ENCODE results near the gene POLR1E.
"Not testable (repeated sequence)": the region's sequence is repeated elsewhere in the genome, so short reads cannot be mapped to it uniquely, and the experiment has no call there.

Gene POLR1E

GRCh38 chr9:37464426-37465248 is 21.1 kb upstream of the POLR1E start:
- Histone ChIP-seq H3K36me3 (ENCODE audit: control insufficient read depth in 1 of 2, insufficient read depth in 2 of 2, low read length in 2 of 2) (no peaks in the 10 kb centered on the region), H3K4me1 (ENCODE audit: control insufficient read depth in 1 of 2, insufficient read depth in 2 of 2, low read length in 2 of 2) (peaks cover 23 to 27% of the 10 kb centered on the region in 2 donors), H3K27me3 (ENCODE audit: control insufficient read depth in 1 of 2, insufficient read depth in 2 of 2, low read length in 2 of 2) (no peaks in the 10 kb centered on the region), H3K4me3 (ENCODE audit: low read depth in 1 of 2, low read length in 2 of 2) (peak overlapping the region; percentile 91 to 95), H3K27ac (ENCODE audit: low read depth, low read length) (peak overlapping the region; percentile 99), H3K9me3 (ENCODE audit: control insufficient read depth in 1 of 2, low read length in 2 of 2) (no peaks in the 10 kb centered on the region), H3K9ac (ENCODE audit: low read depth in 1 of 2, low read length in 2 of 2) (peak overlapping the region; percentile 95 to 98)

GRCh38 chr9:37465249-37466036 is 20.3 kb upstream of the POLR1E start, which contains the start of gene ZBTB5:
TSS of gene ZBTB5 (minus strand) at chr9:37465450. CDS start at chr9:37442551, 22,899 bp downstream.
- peak within 1 kb of the TSS; percentile 99 for H3K27ac ChIP-seq (ENCODE audit: low read depth, low read length)
- no peaks in the 10 kb centered on the region for H3K27me3 ChIP-seq (ENCODE audit: control insufficient read depth in 1 of 2, insufficient read depth in 2 of 2, low read length in 2 of 2)
- no peaks in the 10 kb centered on the region for H3K9me3 ChIP-seq (ENCODE audit: control insufficient read depth in 1 of 2, low read length in 2 of 2)
- peak within 1 kb of the TSS; percentile 95 to 98 for H3K9ac ChIP-seq (ENCODE audit: low read depth in 1 of 2, low read length in 2 of 2)
- H3K4me1 ChIP-seq (ENCODE audit: control insufficient read depth in 1 of 2, insufficient read depth in 2 of 2, low read length in 2 of 2), result peaks cover 23 to 27% of the 10 kb centered on the region in 2 donors
- no peaks in the 10 kb centered on the region for H3K36me3 ChIP-seq (ENCODE audit: control insufficient read depth in 1 of 2, insufficient read depth in 2 of 2, low read length in 2 of 2)
- peak within 1 kb of the TSS; percentile 91 to 95 for H3K4me3 ChIP-seq (ENCODE audit: low read depth in 1 of 2, low read length in 2 of 2)

- H3K9ac ChIP-seq (ENCODE audit: low read depth in 1 of 2, low read length in 2 of 2), result peak overlapping the region; percentile 91 to 98
- peak overlapping the region; percentile 71 to 91 for H3K4me3 ChIP-seq (ENCODE audit: low read depth in 1 of 2, low read length in 2 of 2)
- H3K9me3 ChIP-seq (ENCODE audit: control insufficient read depth in 1 of 2, low read length in 2 of 2), result no peaks in the 10 kb centered on the region
- H3K36me3 ChIP-seq (ENCODE audit: control insufficient read depth in 1 of 2, insufficient read depth in 2 of 2, low read length in 2 of 2), result no peaks in the 10 kb centered on the region
- H3K4me1 ChIP-seq (ENCODE audit: control insufficient read depth in 1 of 2, insufficient read depth in 2 of 2, low read length in 2 of 2), result peaks cover 23 to 27% of the 10 kb centered on the region in 2 donors
- H3K27ac ChIP-seq (ENCODE audit: low read depth, low read length), result peak overlapping the region; percentile 87
- H3K27me3 ChIP-seq (ENCODE audit: control insufficient read depth in 1 of 2, insufficient read depth in 2 of 2, low read length in 2 of 2), result no peaks in the 10 kb centered on the region
These were observed 19.6 kb upstream of the POLR1E start for GRCh38 chr9:37466037-37466709.

GRCh38 chr9:37467530-37467929 is 18.2 kb upstream of the POLR1E start:
- H3K4me3 ChIP-seq (ENCODE audit: low read depth in 1 of 2, low read length in 2 of 2); H3K36me3 ChIP-seq (ENCODE audit: control insufficient read depth in 1 of 2, insufficient read depth in 2 of 2, low read length in 2 of 2); H3K27ac ChIP-seq (ENCODE audit: low read depth, low read length); H3K27me3 ChIP-seq (ENCODE audit: control insufficient read depth in 1 of 2, insufficient read depth in 2 of 2, low read length in 2 of 2); H3K9me3 ChIP-seq (ENCODE audit: control insufficient read depth in 1 of 2, low read length in 2 of 2); H3K9ac ChIP-seq (ENCODE audit: low read depth in 1 of 2, low read length in 2 of 2): not testable (repeated sequence)
- H3K4me1 ChIP-seq (ENCODE audit: control insufficient read depth in 1 of 2, insufficient read depth in 2 of 2, low read length in 2 of 2), result peaks cover 22 to 26% of the 10 kb centered on the region in 2 donors

- H3K27me3 ChIP-seq (ENCODE audit: control insufficient read depth in 1 of 2, insufficient read depth in 2 of 2, low read length in 2 of 2), result no peaks in the 10 kb centered on the region
- no peak overlapping the region for H3K4me3 ChIP-seq (ENCODE audit: low read depth in 1 of 2, low read length in 2 of 2)
- peaks cover 17 to 20% of the 10 kb centered on the region in 2 donors for H3K4me1 ChIP-seq (ENCODE audit: control insufficient read depth in 1 of 2, insufficient read depth in 2 of 2, low read length in 2 of 2)
- H3K9me3 ChIP-seq (ENCODE audit: control insufficient read depth in 1 of 2, low read length in 2 of 2), result no peaks in the 10 kb centered on the region
- no peak overlapping the region for H3K9ac ChIP-seq (ENCODE audit: low read depth in 1 of 2, low read length in 2 of 2)
- H3K27ac ChIP-seq (ENCODE audit: low read depth, low read length), result no peak overlapping the region
- H3K36me3 ChIP-seq (ENCODE audit: control insufficient read depth in 1 of 2, insufficient read depth in 2 of 2, low read length in 2 of 2), result no peaks in the 10 kb centered on the region
These were observed 17.1 kb upstream of the POLR1E start for GRCh38 chr9:37468620-37469019.

GRCh38 chr9:37471942-37472684 is 13.6 kb upstream of the POLR1E start:
- Histone ChIP-seq H3K9ac (ENCODE audit: low read depth in 1 of 2, low read length in 2 of 2) (peak overlapping the region; percentile 57 to 65), H3K4me3 (ENCODE audit: low read depth in 1 of 2, low read length in 2 of 2) (peak overlapping the region; percentile 67 to 71), H3K9me3 (ENCODE audit: control insufficient read depth in 1 of 2, low read length in 2 of 2) (no peaks in the 10 kb centered on the region), H3K27ac (ENCODE audit: low read depth, low read length) (peak overlapping the region; percentile 46), H3K27me3 (ENCODE audit: control insufficient read depth in 1 of 2, insufficient read depth in 2 of 2, low read length in 2 of 2) (no peaks in the 10 kb centered on the region), H3K36me3 (ENCODE audit: control insufficient read depth in 1 of 2, insufficient read depth in 2 of 2, low read length in 2 of 2) (no peaks in the 10 kb centered on the region), H3K4me1 (ENCODE audit: control insufficient read depth in 1 of 2, insufficient read depth in 2 of 2, low read length in 2 of 2) (peaks cover under 1 to 6% of the 10 kb centered on the region in 2 donors)

- not testable (repeated sequence) for H3K4me3 ChIP-seq (ENCODE audit: low read depth in 1 of 2, low read length in 2 of 2); H3K27ac ChIP-seq (ENCODE audit: low read depth, low read length); H3K27me3 ChIP-seq (ENCODE audit: control insufficient read depth in 1 of 2, insufficient read depth in 2 of 2, low read length in 2 of 2); H3K4me1 ChIP-seq (ENCODE audit: control insufficient read depth in 1 of 2, insufficient read depth in 2 of 2, low read length in 2 of 2); H3K36me3 ChIP-seq (ENCODE audit: control insufficient read depth in 1 of 2, insufficient read depth in 2 of 2, low read length in 2 of 2); H3K9ac ChIP-seq (ENCODE audit: low read depth in 1 of 2, low read length in 2 of 2); H3K9me3 ChIP-seq (ENCODE audit: control insufficient read depth in 1 of 2, low read length in 2 of 2)
These were observed 11.8 kb upstream of the POLR1E start for GRCh38 chr9:37473982-37474381.

- H3K4me1 ChIP-seq (ENCODE audit: control insufficient read depth in 1 of 2, insufficient read depth in 2 of 2, low read length in 2 of 2), result peaks cover 3 to 6% of the 10 kb centered on the region in 2 donors
- H3K9me3 ChIP-seq (ENCODE audit: control insufficient read depth in 1 of 2, low read length in 2 of 2), result no peaks in the 10 kb centered on the region
These were observed 11.3 kb upstream of the POLR1E start for GRCh38 chr9:37474438-37474837.

GRCh38 chr9:37476930-37477329 is 8.8 kb upstream of the POLR1E start:
- Histone ChIP-seq H3K9ac (ENCODE audit: low read depth in 1 of 2, low read length in 2 of 2) (no peak overlapping the region), H3K36me3 (ENCODE audit: control insufficient read depth in 1 of 2, insufficient read depth in 2 of 2, low read length in 2 of 2) (no peaks in the 10 kb centered on the region), H3K4me3 (ENCODE audit: low read depth in 1 of 2, low read length in 2 of 2) (no peak overlapping the region), H3K27me3 (ENCODE audit: control insufficient read depth in 1 of 2, insufficient read depth in 2 of 2, low read length in 2 of 2) (peaks cover 0 to 5% of the 10 kb centered on the region in 2 donors), H3K4me1 (ENCODE audit: control insufficient read depth in 1 of 2, insufficient read depth in 2 of 2, low read length in 2 of 2) (peaks cover 6% of the 10 kb centered on the region in 2 donors), H3K27ac (ENCODE audit: low read depth, low read length) (no peak overlapping the region), H3K9me3 (ENCODE audit: control insufficient read depth in 1 of 2, low read length in 2 of 2) (no peaks in the 10 kb centered on the region)

More at GRCh38 chr9:37474438-37474837, 11.3 kb upstream of the POLR1E start:
- H3K27me3 ChIP-seq (ENCODE audit: control insufficient read depth in 1 of 2, insufficient read depth in 2 of 2, low read length in 2 of 2), result no peaks in the 10 kb centered on the region
- no peak overlapping the region for H3K4me3 ChIP-seq (ENCODE audit: low read depth in 1 of 2, low read length in 2 of 2)
- no peak overlapping the region for H3K9ac ChIP-seq (ENCODE audit: low read depth in 1 of 2, low read length in 2 of 2)
- no peaks in the 10 kb centered on the region for H3K36me3 ChIP-seq (ENCODE audit: control insufficient read depth in 1 of 2, insufficient read depth in 2 of 2, low read length in 2 of 2)
- no peak overlapping the region for H3K27ac ChIP-seq (ENCODE audit: low read depth, low read length)

Measured in duodenal mucosa (tissue), 2 donors.